ENCODE results near the gene NUAK2.
"Not testable (repeated sequence)": the region's sequence is repeated elsewhere in the genome, so short reads cannot be mapped to it uniquely, and the experiment has no call there.

Gene NUAK2

DNA sequence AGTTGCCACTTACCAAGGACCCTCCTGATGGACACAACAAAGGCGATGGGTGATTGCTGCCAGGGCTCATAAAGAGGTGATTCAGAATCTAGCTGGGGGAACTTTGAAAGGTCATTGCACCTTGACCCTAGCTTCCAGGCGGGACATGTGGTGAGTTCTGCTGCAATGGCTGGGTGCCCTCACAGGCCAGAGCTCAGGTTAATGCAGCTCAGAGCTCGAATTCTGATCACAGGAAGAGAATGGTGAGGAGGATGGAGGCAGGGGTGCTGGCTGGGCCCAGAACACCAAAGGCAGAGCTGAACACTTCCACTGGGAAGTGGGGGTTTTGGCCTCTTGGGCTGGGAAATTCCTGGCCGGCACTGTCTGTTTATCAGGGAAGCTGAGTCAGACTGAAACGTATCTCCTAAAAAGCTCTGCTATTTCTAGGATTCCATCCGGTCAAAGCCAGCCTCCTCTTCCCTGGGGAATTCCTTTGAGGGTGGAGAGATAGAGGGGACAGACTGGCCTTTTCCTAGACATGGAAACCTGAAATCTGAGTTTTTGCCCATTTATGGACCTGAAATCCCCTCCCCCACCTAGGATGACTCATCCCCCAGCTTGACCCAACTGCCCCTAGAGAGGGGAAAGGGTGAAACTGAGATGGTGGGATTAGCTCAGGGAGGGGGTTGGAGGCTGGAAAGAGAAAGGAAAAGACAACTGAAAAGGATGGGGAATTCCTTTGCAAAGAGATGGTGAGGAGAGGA lies 27.2 kb downstream of the NUAK2 start:
- DNase-seq, result no peak

- no peak for DNase-seq
Observed at GRCh38 chr1:205293350-205294074, 28.0 kb downstream of the NUAK2 start.

GRCh38 chr1:205291596-205291995 lies 29.9 kb downstream of the NUAK2 start:
- DNase-seq, result no peak

DNA sequence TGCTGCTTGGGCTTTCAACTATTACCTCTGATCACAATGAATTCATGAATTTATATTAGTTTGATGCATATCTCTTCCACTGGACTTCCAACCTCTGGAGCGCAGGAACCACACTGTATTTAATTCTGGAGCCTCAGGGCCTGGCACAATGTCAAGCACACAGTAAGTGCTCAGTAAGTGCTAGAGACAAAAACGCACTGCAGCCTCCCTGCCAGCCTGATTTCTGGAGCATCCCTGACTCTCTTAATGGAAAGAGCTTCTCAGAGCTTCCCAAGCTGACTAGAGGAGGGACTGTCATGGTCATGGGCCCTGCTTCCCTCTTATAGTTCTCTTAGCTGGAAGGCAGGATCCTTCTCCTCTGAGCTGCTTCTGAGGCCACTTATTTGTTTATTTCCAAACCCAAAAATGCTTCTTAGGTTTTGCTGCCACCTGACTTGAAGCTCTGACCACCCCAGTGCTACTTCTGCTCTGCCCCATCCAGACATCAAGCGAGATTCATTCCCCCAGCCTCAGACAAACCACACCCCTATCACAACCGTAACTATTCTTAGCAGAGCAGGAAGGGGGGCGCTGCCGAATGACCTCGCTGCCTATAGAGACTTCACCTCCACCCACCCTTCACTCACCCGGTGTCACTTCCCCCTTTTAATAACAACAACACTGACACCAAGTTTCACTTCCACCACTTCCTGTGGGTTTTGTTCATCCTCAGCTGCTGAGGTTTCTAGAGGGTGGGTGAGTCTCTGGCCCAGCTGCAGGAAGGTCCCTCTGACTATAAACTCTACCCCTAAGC lies 33.6 kb downstream of the NUAK2 start:
- DNase-seq, result no peak

DNA sequence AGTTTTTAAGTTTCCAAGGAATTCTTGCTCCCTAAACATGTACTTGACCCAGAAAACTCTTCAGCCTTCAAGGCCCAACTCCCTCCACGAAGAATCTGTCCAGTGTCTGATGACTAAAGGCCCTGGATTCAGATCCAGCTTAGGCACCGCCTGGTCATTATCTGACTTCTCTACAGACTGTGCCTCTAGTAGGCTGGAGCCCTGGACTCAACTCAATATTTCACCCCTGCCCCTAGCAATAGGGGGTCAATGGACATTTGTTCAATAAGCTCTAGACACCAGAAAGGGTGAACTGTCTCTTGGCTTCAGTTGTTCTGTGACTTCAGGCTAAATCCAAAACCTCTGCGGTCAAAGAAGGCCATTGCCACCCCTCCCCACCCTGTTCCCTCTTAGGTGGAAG lies 34.5 kb downstream of the NUAK2 start:
- no peak for DNase-seq

- no peak for DNase-seq
Observed at GRCh38 chr1:205286335-205286950, 35.1 kb downstream of the NUAK2 start.

- no peak for DNase-seq
Observed at GRCh38 chr1:205285381-205286101, 36.0 kb downstream of the NUAK2 start.

DNA sequence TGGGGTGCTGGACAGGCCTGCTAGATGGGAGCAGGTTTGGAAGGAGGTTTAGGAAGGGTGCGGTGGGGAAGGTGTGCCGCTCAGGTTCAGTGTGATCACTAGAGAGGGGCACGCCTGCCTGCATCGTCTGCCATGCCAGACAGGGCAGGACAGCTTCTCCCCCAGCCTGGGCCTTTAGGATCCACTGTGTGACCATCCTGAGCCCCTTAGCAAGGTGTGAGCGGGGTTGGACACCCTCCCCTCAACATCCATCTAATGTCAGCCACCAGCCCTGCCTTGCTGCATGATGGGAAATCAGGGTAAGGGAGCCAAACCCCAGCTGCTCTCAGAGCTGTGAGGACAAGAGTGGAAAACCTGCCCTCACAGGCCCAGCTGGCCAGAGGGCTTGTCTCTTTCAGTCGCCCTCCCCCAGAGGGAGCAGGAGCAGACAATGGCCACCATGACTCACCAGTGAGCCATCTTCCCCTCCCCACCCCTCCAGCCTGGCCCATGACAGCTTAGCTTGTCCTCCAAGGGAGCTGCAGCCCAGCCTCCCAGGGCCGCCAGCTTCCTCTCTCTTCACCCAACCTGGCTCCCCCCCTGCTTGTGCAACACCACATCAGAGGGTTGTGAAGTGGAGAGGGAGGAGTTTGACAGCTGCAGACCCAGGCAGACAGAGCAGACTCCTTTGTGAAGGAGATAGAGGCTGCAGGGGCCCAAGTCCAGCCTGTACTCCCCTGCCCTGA lies 37.0 kb downstream of the NUAK2 start:
- peak; percentile 87 for DNase-seq

GRCh38 chr1:205283270-205284147 lies 38.0 kb downstream of the NUAK2 start:
- DNase-seq, result no peak

DNA sequence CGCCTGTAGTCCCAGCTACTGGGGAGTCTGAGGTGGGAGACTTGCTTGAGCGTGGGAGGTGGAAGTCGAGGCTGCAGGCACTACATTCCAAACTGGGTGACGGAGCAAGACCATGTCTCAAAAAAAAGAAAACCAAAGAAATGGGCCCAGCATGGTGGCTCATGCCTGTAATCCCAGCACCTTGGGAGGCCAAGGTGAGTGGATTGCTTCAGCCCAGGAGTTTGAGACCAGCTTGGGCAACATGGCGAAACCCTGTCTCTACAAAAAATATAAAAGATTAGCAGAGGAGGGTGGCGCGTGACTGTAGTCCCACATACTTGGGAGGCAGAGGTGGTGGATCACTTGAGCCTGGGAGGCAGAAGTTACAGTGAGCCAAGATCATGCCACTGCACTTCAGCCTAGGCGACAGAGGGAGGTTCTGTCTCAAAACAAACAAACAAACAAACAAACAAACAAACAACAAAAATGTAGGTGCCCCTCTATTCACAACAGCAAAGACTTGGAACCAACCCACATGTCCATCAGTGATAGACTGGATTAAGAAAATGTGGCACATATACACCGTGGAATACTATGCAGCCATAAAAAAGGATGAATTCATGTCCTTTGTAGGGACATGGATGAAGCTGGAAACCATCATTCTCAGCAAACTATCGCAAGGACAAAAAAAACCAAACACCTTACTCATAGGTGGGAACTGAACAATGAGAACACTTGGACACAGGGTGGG lies 40.7 kb downstream of the NUAK2 start:
- not testable (repeated sequence) for DNase-seq

DNA sequence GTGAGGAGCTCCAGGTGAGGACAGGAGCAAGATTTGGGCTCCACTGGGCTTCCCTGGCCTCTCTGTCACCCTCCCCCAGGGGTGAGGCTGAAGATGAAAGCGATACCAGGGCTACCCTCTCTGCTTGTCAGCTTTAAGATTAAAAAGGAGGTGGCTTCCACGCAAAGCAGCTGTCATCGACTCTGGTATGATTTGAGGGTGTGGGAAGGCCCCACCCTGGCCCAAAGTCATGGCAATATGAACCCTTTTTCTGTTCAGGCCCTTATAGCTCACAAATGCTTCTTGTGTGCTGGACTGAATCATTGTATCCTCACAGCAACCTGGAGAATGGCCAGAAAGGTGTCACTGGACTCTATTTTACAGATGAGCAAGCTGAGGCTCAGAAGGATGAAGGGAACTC lies 41.6 kb downstream of the NUAK2 start:
- DNase-seq, result no peak

DNA sequence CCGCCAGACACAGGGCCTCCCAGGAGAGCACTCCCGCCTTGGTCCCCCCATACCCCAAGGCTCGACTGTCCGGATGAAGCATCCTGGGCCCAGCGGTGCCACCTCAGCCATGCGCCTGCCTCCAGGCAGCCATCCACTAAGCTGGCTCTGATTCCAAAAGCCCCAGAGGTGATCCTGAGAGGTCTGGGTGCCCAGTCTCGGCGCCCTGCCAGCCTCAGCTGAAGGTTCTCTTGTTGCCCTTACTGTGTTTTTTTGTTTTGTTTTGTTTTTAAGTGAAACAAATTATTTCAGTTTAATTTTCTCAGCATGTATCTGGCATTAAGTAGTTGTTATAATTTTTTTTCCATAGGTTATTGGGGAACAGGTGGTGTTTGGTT lies 44.9 kb downstream of the NUAK2 start:
- DNase-seq, result no peak

- DNase-seq, result no peak
Observed at GRCh38 chr1:205275916-205276688, 45.4 kb downstream of the NUAK2 start.

- DNase-seq, result peak; percentile 87
Observed at GRCh38 chr1:205275133-205275532, 46.4 kb downstream of the NUAK2 start.

- no peak for DNase-seq
Observed at GRCh38 chr1:205274041-205274691, 47.4 kb downstream of the NUAK2 start.

DNA sequence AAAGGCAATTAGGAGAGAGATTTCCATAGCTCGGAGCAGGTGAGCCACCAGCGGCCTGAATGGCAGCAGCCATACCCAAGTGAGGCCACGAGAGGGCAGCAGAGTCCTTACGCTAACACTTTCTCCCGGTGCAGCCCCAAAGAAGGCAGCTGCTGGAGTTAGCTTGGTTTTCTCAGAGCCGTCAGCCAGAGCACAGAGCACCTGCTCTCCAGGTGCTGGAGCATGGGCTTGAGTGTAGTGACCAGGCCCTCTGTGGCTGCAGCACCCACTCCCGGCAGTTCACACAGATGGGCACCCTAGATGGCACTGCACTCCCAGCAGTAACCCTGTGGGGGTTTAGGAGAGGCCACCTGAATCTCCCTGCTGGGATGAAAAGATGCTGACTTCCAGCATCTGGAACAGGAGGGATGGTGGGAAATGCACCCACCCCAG lies 48.0 kb downstream of the NUAK2 start:
- DNase-seq, result peak; percentile 88

GRCh38 chr1:205272536-205272935 lies 49.0 kb downstream of the NUAK2 start:
- DNase-seq, result no peak

DNA sequence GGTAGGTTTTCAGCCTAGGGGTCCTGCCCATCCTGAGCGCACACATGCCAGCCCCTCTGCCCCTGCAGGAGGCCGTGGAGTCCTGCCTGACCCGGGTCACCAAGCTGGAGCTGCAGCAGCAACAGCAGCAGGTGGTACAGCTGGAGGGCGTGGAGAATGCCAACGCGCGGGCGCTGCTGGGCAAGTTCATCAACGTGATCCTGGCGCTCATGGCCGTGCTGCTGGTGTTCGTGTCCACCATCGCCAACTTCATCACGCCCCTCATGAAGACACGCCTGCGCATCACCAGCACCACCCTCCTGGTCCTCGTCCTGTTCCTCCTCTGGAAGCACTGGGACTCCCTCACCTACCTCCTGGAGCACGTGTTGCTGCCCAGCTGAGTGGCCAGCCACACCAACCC lies 49.8 kb downstream of the NUAK2 start:
- DNase-seq, result no peak

GRCh38 chr1:205271277-205271676 lies 50.3 kb downstream of the NUAK2 start:
- DNase-seq, result no peak

Measured in NCI-H1105 (cell line).